ENCODE results near the gene CXorf58. TPM values are rescaled to one million over a fixed set of nuclear protein-coding genes. Genes with fewer than 3 reads are reported as not detected.

Gene CXorf58
- total and polyA plus RNA-seq, 9 of the 15 experiments (the other 6 are each of a cell fraction or from before 2014, with no cell fraction given), result 0.10 to 0.27 (median 0.16) TPM; not detected in 3

DNA sequence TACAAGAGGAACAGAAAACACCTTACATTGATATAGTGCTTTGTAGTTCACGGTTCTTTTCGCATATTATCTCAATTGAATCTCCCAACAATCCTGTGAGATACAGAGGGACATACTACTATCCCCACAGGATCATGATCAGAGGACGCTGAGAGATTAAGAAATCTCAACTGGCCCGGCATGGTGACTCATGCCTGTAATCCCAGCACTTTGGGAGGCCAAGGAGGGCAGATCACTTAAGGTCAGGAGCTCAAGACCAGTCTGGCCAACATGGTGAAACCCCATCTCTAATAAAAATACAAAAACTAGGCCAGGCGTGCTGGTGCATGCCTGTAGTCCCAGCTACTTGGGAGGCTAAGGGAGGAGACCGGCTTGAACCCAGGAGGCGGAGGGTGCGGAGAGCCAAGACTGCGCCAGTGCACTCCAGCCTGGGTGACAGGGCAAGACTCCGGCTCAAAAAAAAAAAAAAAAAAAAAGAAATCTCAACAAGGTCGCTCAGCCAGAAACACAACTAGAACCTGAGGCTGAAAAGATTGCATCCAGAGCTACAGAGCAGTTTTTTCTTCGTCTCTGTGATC, 7.5 kb upstream of the CXorf58 start (continued):
- TF ChIP-seq, protein P1, sequence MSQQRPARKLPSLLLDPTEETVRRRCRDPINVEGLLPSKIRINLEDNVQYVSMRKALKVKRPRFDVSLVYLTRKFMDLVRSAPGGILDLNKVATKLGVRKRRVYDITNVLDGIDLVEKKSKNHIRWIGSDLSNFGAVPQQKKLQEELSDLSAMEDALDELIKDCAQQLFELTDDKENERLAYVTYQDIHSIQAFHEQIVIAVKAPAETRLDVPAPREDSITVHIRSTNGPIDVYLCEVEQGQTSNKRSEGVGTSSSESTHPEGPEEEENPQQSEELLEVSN (IDR thresholded peaks at IDR 0.05; ENCODE audit: borderline replicate concordance in 1 of 2, extremely low read depth in 1 of 2, insufficient read depth in 1 of 2, insufficient read length in 1 of 2, low read depth in 1 of 2, low read length in 1 of 2, poor library complexity in 1 of 2, severe bottlenecking in 1 of 2), result no peak
- TF ChIP-seq STAT5B (CRISPR knock-in tag; IDR thresholded peaks at IDR 0.05) (no peak), U2AF2 (optimal IDR thresholded peaks at IDR 0.05; ENCODE audit: low read depth, low read length) (no peak), CEBPB (tag; IDR thresholded peaks at IDR 0.05) (peak; percentile 24; the same call in 1 of the 2 replicates), NCOA2 (IDR thresholded peaks at IDR 0.05; ENCODE audit: partially characterized antibody in 2 of 2) (no peak), POU5F1 (IDR thresholded peaks at IDR 0.05; ENCODE audit: borderline replicate concordance, low read depth, low read length, partially characterized antibody) (no peak), ETV5 (CRISPR knock-in tag; IDR thresholded peaks at IDR 0.05; ENCODE audit: low read depth) (no peak), ZNF583 (CRISPR knock-in tag; IDR thresholded peaks at IDR 0.05) (no peak), ARID1B (IDR thresholded peaks at IDR 0.05) (peak; percentile 80), MED1 (CRISPR knock-in tag; IDR thresholded peaks at IDR 0.05; ENCODE audit: borderline replicate concordance) (no peak), FOSL1 (tag; conservative IDR thresholded peaks at IDR 0.05) (peak; percentile 91), POLR3G (IDR thresholded peaks at IDR 0.05; ENCODE audit: extremely low read depth, insufficient read length, insufficient replicate concordance) (no peak), RBM17 (IDR thresholded peaks at IDR 0.05; ENCODE audit: borderline replicate concordance, low read depth, low read length) (no peak), MTA2 (IDR thresholded peaks at IDR 0.05; ENCODE audit: low read depth) (no peak), GATAD2B (IDR thresholded peaks at IDR 0.05; ENCODE audit: borderline replicate concordance) (no peak), FOXK2 (conservative IDR thresholded peaks at IDR 0.05 in 1 of 2, IDR thresholded peaks at IDR 0.05 in 1 of 2; ENCODE audit: low read depth in 2 of 2) (no peak), ADNP (tag; IDR thresholded peaks at IDR 0.05) (no peak), NR2C1 (IDR thresholded peaks at IDR 0.05) (no peak), NR2C1 (tag; IDR thresholded peaks at IDR 0.05) (no peak)
- TF ChIP-seq, protein P2, sequence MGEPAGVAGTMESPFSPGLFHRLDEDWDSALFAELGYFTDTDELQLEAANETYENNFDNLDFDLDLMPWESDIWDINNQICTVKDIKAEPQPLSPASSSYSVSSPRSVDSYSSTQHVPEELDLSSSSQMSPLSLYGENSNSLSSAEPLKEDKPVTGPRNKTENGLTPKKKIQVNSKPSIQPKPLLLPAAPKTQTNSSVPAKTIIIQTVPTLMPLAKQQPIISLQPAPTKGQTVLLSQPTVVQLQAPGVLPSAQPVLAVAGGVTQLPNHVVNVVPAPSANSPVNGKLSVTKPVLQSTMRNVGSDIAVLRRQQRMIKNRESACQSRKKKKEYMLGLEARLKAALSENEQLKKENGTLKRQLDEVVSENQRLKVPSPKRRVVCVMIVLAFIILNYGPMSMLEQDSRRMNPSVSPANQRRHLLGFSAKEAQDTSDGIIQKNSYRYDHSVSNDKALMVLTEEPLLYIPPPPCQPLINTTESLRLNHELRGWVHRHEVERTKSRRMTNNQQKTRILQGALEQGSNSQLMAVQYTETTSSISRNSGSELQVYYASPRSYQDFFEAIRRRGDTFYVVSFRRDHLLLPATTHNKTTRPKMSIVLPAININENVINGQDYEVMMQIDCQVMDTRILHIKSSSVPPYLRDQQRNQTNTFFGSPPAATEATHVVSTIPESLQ (CRISPR knock-in tag; IDR thresholded peaks at IDR 0.05), result no peak
- TF ChIP-seq, protein P3, sequence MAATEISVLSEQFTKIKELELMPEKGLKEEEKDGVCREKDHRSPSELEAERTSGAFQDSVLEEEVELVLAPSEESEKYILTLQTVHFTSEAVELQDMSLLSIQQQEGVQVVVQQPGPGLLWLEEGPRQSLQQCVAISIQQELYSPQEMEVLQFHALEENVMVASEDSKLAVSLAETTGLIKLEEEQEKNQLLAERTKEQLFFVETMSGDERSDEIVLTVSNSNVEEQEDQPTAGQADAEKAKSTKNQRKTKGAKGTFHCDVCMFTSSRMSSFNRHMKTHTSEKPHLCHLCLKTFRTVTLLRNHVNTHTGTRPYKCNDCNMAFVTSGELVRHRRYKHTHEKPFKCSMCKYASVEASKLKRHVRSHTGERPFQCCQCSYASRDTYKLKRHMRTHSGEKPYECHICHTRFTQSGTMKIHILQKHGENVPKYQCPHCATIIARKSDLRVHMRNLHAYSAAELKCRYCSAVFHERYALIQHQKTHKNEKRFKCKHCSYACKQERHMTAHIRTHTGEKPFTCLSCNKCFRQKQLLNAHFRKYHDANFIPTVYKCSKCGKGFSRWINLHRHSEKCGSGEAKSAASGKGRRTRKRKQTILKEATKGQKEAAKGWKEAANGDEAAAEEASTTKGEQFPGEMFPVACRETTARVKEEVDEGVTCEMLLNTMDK (IDR thresholded peaks at IDR 0.05; ENCODE audit: borderline replicate concordance, insufficient read depth, low read depth, low read length, poor library complexity, severe bottlenecking), result no peak
- TF ChIP-seq, protein P4, sequence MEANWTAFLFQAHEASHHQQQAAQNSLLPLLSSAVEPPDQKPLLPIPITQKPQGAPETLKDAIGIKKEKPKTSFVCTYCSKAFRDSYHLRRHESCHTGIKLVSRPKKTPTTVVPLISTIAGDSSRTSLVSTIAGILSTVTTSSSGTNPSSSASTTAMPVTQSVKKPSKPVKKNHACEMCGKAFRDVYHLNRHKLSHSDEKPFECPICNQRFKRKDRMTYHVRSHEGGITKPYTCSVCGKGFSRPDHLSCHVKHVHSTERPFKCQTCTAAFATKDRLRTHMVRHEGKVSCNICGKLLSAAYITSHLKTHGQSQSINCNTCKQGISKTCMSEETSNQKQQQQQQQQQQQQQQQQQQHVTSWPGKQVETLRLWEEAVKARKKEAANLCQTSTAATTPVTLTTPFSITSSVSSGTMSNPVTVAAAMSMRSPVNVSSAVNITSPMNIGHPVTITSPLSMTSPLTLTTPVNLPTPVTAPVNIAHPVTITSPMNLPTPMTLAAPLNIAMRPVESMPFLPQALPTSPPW (CRISPR knock-in tag; IDR thresholded peaks at IDR 0.05), result no peak
